Transverse colon (tissue), 4 donors: ENCODE measurements around the gene NFILZ. TPM values are rescaled to one million over a fixed set of nuclear protein-coding genes. Genes with fewer than 3 reads are reported as not detected.
A peak's percentile ranks its signal among the peaks of the same experiment; 100 is the strongest.

Experiments used
- DNase-seq: peaks from one replicate; pipeline ENCODE4 v3.0.0-alpha.2; 2019
- H3K27ac ChIP-seq, 4 donors: fragments of 200-600 bp; sonication (generic); 2 replicates each; pipeline ENCODE4 v1.5.1; 2016 to 2018; ENCODE audit warnings: inconsistent platforms in 4 of 4
- H3K27me3 ChIP-seq: fragments of 200-600 bp; sonication (generic); 2 replicates; pipeline ENCODE4 v1.5.1; 2017; ENCODE audit warnings: inconsistent platforms
- H3K36me3 ChIP-seq, 4 donors: fragments of 200-600 bp; sonication (generic); 2 replicates each; pipeline ENCODE4 v1.5.1; 2017 to 2019; ENCODE audit warnings: inconsistent platforms in 4 of 4
- H3K4me1 ChIP-seq, 4 donors: fragments of 200-600 bp; sonication (generic); 2 replicates each; pipeline ENCODE4 v1.5.1; 2017 to 2020; ENCODE audit warnings: inconsistent platforms in 4 of 4
- H3K4me3 ChIP-seq, 4 donors: fragments of 200-600 bp; sonication (generic); 1 replicate in 1 of 4; 2 replicates in 3 of 4; pipeline versions ENCODE4 v1.5.1 to v1.6.1; 2017 to 2019; ENCODE audit warnings: inconsistent platforms in 4 of 4
- H3K9me3 ChIP-seq, 2 donors: fragments of 200-600 bp; sonication (generic); 2 replicates each; pipeline ENCODE4 v1.5.1; 2017 to 2019; ENCODE audit warnings: inconsistent platforms in 2 of 2
- EP300 ChIP-seq: sonication (generic); formaldehyde crosslinking; IDR thresholded peaks from one replicate; pipeline ENCODE4 v1.6.1; 2017; ENCODE audit warnings: antibody characterized with exemption, low read depth
- POLR2A ChIP-seq: fragments of 450-650 bp; IDR thresholded peaks from one replicate; pipeline ENCODE4 v1.6.1; 2016; ENCODE audit warnings: antibody characterized with exemption, mild to moderate bottlenecking, moderate library complexity
- POLR2AphosphoS5 ChIP-seq, 3 donors: sonication (generic); formaldehyde crosslinking; IDR thresholded peaks; one replicate each; pipeline ENCODE4 v1.6.1; 2016; ENCODE audit warnings: antibody characterized with exemption in 3 of 3
- WGBS, 2 donors: methylation state at CpG; one replicate each; pipeline ENCODE4 v1.1.5; 2018; ENCODE audit warnings: low coverage in 1 of 2; 5-methylcytosine and 5-hydroxymethylcytosine counted together
- in situ Hi-C, 4 donors: fragments of 200-750 bp; cut with MboI; loops; one replicate each; pipeline versions ENCODE4 v1.15.0 to v1.15.1; 2017; ENCODE audit warnings: low sequenced_read_pairs in 3 of 4, low pct_ligation_motif_present in 1 of 4, low pct_unique_long_range_greater_than_20kb in 1 of 4
- intact Hi-C: fragments of 100-400 bp; cut with DNase I; formaldehyde crosslinking; loops from one replicate; pipeline ENCODE4 v1.15.1; 2023; ENCODE audit warnings: low total_unique reads
- total RNA-seq, 4 donors: library from RNA; depleted of rRNA; stranded (reverse); fragments of >200 nt; gene quantifications; one replicate each; pipeline ENCODE4 v1.1.0, GENCODE V29; 2016
- TF ChIP-seq, protein P1 (sequence below), 5 experiments: fragments of 200-600 bp in 3 of 5; fragments of 450-650 bp in 2 of 5; sonication (generic) in 3 of 5; IDR thresholded peaks; 1 replicate in 2 of 5; 2 replicates in 3 of 5; pipeline ENCODE4 v1.5.1; 2016 to 2017; ENCODE audit warnings: antibody characterized with exemption in 5 of 5, inconsistent platforms in 3 of 5, mild to moderate bottlenecking in 2 of 5, moderate library complexity in 1 of 5

The NFILZ gene
- total RNA-seq, 4 donors from 2014 or later = not detected

DNA sequence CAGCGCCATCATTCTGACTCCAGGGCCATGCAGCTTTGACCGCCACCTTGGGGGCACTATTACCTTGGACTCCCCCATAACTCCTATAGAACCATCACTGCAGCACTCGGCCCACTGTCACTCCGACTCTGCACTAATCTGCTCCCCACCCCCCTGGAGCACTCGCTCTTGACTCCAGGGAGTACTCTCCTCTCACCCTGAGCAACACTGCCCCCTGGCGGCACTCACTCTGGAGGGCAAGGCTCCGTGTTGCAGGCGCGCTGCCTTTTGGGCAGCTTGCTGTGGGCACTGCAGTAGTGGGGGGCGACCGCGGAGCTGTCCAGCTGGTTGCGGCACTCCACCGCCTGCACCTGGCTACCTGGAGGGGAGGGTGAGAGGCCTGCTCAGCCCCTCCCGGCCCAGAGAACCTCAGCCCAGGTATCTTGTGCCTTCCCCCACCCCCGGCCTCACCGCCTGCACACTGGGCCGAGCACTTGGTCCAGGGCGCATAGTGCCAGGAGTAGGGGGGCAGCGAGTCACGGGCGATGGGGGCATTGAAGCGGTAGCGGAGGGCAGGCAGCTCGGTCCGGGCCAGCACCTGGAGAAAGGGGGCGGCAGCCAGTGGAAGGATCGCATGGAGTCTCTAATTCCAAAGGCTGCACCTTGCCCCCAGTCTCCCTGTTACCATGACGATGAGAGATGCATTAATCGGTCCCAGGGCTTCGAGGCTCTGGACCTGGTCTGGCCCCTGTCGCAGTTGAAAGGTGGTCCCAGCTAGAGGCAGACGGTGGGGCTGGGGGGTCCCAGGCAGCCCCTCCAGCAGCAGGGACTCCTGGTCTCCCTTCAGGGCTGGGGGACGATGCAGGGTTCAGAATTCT, 44.3 kb upstream of the NFILZ start:
- intact Hi-C loops = no loop called here
- WGBS, 2 donors = 75% methylated on average over 23 of the region's 34 CpGs; no CpG with 5 or more reads in 1 of the 2 donors
- DNase-seq = peak; percentile 66

GRCh38 chr19:8589177-8589714, 41.2 kb upstream of the NFILZ start:
- intact Hi-C loops (no loop called here), in situ Hi-C loops (no loop called here)
- Histone ChIP-seq H3K9me3 (no peaks in the 10 kb centered on the region), H3K27ac (no peak overlapping the region), H3K4me3 (no peak overlapping the region), H3K27me3 (peaks cover 4% of the 10 kb centered on the region), H3K36me3 (no peaks in the 10 kb centered on the region), H3K4me1 (peaks cover 0 to 15% (median 6%) of the 10 kb centered on the region in 4 donors)
- WGBS, 2 donors = 93% methylated on average over 20 of the region's 32 CpGs; no CpG with 5 or more reads in 1 of the 2 donors
- TF ChIP-seq POLR2A = no peak
- no peak for TF ChIP-seq POLR2AphosphoS5 (IDR thresholded peaks at IDR 0.05)
- no peak for TF ChIP-seq EP300
- TF ChIP-seq, protein P1, sequence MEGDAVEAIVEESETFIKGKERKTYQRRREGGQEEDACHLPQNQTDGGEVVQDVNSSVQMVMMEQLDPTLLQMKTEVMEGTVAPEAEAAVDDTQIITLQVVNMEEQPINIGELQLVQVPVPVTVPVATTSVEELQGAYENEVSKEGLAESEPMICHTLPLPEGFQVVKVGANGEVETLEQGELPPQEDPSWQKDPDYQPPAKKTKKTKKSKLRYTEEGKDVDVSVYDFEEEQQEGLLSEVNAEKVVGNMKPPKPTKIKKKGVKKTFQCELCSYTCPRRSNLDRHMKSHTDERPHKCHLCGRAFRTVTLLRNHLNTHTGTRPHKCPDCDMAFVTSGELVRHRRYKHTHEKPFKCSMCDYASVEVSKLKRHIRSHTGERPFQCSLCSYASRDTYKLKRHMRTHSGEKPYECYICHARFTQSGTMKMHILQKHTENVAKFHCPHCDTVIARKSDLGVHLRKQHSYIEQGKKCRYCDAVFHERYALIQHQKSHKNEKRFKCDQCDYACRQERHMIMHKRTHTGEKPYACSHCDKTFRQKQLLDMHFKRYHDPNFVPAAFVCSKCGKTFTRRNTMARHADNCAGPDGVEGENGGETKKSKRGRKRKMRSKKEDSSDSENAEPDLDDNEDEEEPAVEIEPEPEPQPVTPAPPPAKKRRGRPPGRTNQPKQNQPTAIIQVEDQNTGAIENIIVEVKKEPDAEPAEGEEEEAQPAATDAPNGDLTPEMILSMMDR (IDR thresholded peaks at IDR 0.05) = no peak
- no peak for DNase-seq

More for the DNA sequence above, 44.3 kb upstream of the NFILZ start:
- Histone ChIP-seq H3K27me3 (no peaks in the 10 kb centered on the region), H3K4me1 (no peaks in the 10 kb centered on the region), H3K9me3 (no peaks in the 10 kb centered on the region), H3K36me3 (no peaks in the 10 kb centered on the region), H3K27ac (no peak overlapping the region), H3K4me3 (no peak overlapping the region)
- TF ChIP-seq EP300 = no peak
- no peak for TF ChIP-seq POLR2AphosphoS5 (IDR thresholded peaks at IDR 0.05)
- TF ChIP-seq POLR2A = no peak
- TF ChIP-seq, protein P1 (IDR thresholded peaks at IDR 0.05) = peak; percentile 49 to 64 (median 55)
- in situ Hi-C loops = no loop called here

DNA sequence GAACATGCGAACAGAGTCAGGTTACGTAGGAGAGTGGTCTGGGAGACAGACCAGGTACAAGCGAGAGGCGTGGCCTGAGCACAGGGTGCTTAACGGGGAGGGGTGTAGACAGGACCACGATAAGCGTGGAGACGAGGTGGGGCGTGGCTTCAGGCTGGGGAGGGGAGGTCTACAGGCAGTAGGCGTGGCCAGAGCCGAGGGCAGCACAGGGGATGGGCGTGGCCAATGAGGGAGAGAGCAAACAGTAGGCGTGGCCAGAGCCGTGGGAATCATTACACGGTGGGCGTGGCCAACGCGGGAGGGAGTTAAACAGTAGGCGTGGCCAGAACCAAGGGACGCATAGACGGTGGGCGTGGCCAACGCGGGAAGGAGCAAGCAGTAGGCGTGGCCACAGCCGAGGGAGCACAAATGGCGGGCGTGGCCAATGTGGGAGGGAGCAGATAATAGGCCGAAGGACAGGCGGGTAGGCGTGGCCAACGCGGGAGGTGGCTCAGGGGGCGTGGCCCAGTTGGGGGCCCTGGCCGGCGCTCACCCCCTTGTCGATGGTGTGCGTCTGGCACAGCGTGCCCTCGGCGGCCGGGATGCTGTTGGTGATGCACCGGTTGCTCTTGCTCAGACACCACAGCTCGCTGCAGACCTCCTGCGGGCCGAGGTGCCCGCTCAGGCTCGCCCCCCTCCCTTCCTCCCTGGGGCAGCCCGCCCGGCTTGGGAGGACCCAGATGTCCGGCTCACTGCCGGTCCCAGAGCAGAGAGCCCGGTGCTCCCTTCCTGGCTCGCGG, 38.0 kb upstream of the NFILZ start:
- intact Hi-C loops (loop anchor here (5.0 kb wide), 1 partner anchor 1585 kb away; no protein-coding TSS in a partner anchor), in situ Hi-C loops (no loop called here)
- peak overlapping the region in 2 of 4 donors; percentile 11 to 54 for H3K27ac ChIP-seq

More for the DNA sequence above, 38.0 kb upstream of the NFILZ start:
- peak overlapping the region in 2 of 4 donors; percentile 16 to 32 for H3K4me3 ChIP-seq
- H3K36me3 ChIP-seq = no peaks in the 10 kb centered on the region
- H3K9me3 ChIP-seq = no peaks in the 10 kb centered on the region
- peaks cover 0 to 15% (median 6%) of the 10 kb centered on the region in 4 donors for H3K4me1 ChIP-seq
- peak; percentile 90 for DNase-seq
- WGBS, 2 donors = 5 to 19% methylated on average over 16 to 54 of the region's 55 CpGs
- peak in 2 of 3 donors; percentile 22 to 23 for TF ChIP-seq POLR2AphosphoS5 (IDR thresholded peaks at IDR 0.05)
- TF ChIP-seq, protein P1 (IDR thresholded peaks at IDR 0.05) = no peak
- peaks cover 4% of the 10 kb centered on the region for H3K27me3 ChIP-seq
